Measurements from ENCODE around the gene TSPAN31. TPM values are rescaled to one million over a fixed set of nuclear protein-coding genes. Genes with fewer than 3 reads are reported as not detected.

Gene TSPAN31
- total RNA-seq, 1 experiment from 2014 or later: 31.2 TPM

- DNase-seq (ENCODE audit: low spot score): peak; percentile 27
Measured at GRCh38 chr12:57735952-57736740, 8.7 kb upstream of the TSPAN31 start.

DNA sequence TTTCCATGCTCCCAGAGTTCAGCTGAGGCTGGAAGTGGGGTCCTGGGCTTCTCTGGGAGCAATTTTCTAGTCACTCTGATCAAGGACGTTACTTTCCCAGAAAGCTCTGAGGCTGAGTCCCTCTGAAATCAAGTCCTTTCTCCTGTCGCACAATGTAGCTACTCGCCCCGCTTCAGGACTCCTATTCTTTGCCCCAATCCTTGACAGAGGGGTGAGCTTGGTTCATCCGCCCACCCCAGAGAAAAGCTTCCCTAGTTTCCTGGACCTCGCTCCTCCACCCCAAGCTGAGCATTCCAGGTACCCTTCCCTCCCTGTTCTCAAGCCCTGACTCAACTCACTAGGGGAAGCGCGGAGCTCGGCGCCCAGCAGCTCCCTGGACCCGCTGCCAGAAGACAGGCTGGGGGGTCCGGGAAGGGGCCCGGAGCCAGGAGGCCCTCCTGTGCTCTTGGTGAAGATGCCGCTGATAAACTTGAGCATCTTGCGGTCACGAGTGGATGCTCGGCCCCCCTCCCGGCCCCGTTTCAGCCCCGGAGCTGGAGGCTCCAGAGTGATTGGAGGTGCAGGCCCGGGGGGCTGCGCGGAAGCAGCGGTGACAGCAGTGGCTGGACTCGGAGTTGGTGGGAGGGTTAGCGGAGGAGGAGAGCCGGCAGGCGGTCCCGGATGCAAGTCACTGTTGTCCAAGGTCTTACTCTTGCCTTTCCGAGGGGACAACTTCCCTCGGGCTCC, 7.9 kb upstream of the TSPAN31 start:
- DNase-seq (ENCODE audit: low spot score): no peak

DNA sequence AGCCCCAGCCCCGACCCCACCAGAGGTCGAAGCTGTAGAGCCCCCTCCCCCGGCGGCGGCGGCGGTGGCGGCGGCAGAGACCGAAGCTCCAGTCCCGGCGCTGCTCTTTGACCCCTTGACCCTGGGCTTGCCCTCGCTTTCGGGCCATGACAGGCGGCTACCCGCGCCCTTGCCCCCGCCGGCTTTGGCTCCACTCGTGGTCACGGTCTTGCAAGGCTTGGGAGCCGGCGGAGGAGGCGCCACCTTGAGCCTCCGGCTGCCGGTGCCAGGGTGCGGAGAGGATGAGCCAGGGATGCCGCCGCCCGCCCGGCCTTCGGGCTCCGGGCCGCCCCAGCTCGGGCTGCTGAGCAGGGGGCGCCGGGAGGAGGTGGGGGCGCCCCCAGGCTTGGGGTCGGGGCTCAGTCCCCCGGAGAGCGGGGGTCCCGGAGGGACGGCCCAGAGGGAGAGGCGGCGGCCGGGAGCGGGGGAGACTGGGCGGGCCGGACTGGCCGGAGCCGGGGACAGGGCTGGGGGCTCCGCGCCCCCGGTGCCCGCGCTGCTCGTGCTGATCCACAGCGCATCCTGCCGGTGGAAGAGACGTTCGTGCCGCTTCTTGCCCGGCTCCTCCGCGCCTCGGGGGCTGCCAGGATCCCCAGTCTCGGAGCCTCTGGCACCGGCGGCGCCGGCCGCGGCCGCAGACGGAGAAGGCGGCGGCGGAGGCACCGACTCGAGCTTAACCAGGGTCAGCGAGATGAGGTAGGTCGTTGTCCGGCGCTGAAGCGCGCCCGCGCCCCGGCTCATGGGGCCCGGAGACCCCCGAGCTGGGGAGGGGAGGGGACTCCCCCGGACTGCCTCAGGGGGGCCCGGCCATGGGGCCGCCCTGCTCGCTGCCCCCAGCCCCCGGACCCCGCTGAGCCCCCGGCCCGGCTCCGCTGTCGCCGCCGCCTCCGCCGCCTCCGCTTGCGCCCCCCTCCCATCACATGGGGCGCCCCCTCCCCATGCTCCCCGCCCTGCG, 7.1 kb upstream of the TSPAN31 start:
- DNase-seq (ENCODE audit: low spot score): no peak

GRCh38 chr12:57738661-57739237, 6.1 kb upstream of the TSPAN31 start, which contains the start of gene AGAP2:
Gene AGAP2, minus strand, starts transcription at chr12:57738742. Its CDS starts 496 bp downstream, at chr12:57738246.
- DNase-seq (ENCODE audit: low spot score): no peak

DNA sequence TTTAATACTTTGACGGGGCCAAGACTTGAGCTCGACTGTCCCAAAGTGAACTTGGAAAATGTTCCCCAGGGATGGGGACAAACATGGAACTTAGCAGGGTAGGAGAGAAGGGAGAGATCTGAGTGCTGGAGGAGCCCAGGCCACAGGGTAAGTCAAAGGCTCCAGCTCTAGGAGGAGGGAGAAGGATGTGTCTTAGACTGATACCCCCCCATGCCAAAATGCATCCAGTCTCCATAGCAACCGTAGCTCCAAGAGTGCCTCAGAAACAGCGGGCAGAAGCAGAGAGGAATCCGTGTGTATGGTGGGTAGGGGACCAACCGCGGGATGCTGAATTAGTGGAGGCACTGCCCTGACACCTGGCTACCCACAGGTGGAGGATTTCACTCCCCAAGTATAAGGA, 5.5 kb upstream of the TSPAN31 start:
- no peak for DNase-seq (ENCODE audit: low spot score)

DNA sequence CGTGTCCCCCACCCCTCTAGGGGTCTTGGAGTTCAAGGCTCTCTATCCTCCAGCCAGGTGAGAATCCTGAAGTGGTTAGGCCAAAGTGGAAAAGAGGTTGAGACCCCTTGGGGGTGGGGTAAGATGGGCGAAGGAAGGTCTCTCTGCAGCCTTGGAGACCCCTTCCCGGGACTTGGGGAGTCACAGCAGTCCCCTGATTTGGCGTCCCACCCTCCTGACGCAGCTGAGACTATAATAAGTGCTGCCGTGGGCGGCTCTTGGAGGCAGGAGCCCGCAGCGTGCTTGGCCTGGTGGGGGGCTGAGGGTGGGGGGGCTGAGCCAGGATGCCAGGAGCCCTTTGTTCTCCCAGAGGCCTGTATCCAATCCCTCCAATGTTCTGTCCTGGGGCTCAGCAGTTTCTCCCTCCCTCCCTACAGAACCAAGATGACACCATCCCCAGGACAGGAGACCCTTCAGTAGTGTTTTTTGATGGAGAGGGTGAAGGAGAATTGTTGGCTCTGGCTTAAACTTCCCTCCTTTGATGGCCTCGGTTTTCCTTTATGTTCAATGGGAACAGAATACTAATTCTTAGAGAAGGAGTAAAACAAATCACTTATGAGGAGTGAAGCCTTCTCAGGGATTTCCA, 4.8 kb upstream of the TSPAN31 start:
- no peak for DNase-seq (ENCODE audit: low spot score)

DNA sequence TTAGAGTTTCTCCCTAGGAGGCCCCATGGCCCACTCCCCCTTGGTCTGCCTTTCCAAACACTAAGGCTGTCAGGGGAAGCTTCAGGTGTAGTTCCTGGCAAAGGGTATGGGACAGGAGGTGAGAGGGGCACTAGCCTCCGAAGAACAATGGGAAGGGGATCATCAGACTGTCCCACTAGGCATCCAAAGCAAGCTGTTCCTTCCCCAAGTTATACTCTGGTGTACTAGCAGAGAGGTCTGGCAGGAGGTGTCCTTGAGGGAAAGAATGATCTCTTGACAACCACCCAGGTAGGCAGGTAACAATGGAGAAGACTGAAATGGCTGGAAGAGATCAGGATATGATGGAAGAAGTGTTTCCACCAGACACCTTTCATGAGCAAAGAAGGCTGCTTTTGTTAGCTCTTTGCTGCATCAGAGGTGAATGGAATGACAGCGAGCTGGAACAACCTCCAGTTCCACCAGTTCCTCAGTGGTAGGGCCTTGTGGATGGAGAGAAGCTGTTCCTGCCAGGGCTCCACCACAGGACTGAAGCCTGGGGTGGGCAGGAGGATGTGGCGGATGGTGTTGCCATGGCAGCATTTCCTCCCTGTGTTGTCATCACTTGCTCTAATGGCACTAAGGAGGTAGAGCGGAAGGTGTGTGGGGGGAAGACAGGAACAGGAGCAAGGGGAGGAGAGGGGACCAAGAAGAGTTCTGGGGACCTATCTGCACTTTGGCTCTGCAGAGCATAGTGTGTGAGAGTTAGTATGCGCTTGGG, 4.0 kb upstream of the TSPAN31 start:
- DNase-seq (ENCODE audit: low spot score): no peak

GRCh38 chr12:57741413-57741789, 3.4 kb upstream of the TSPAN31 start:
- no peak for DNase-seq (ENCODE audit: low spot score)

GRCh38 chr12:57741844-57742738, 2.7 kb upstream of the TSPAN31 start:
- no peak for DNase-seq (ENCODE audit: low spot score)

DNA sequence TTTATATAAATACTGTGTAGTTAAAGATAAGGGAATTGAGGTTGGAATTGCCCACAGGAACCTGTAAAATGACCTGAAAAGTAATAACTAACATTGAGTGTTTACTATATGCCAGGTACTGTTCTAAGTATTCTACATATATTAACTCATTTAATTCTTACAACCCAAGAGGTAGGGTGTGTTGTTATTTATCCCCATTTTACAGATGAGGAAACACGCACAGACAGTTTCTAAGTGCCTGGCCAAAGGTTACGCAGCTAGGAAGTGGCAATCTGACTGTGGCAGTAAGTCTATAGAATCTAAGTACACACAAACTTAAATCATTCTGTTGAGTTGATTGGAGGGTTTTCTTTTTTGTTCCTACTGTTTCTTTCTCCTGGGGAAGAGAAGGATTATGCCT, 1.1 kb upstream of the TSPAN31 start:
- no peak for DNase-seq (ENCODE audit: low spot score)

DNA sequence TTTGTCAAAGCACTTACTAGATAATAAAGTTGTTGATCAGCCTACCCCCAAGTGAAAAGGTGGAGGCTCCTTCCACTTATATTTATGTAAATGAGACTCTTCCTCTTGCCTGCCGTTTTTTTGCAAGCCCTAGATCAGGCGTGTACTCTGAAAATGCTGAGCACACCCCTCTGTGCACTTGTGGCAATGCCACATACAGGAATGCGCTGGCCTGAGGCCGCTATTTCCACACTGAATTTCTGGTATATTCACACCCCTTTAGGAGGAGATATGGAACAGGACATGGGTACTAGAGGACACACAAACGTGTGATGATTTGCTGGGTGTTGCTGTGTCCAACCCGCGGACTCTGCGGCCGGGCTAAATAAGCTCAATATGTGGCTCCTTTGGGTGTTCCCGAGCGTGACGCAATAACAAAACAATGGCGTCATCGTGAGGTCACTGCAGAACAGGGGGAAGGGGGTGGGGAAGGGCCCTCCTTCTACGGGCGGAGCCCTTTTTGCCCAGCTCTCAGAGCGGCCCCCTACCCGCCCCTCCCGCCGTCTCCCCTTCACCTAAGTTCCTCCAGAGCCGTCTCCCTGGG, 554 bp upstream of the TSPAN31 start:
- DNase-seq (ENCODE audit: low spot score): no peak

DNA sequence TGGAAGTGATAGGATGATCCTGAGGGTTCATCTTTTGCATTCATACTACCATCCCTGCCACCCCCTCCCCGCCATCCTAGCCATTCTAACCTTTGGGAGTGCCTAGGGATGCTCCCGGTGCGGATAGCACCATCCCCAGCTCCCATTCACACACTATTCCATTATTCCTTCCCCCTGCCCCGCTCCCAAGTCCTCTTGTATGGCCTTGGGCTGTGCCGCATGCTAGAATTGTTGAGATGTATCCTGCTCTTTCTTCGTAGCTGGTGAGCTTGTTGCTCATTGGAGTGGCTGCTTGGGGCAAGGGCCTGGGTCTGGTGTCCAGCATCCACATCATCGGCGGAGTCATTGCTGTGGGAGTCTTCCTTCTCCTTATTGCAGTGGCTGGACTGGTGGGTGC, 644 bp downstream of the TSPAN31 start:
- DNase-seq (ENCODE audit: low spot score): no peak

- DNase-seq (ENCODE audit: low spot score): no peak
Measured at GRCh38 chr12:57746025-57746424, 1.2 kb downstream of the TSPAN31 start.

- no peak for DNase-seq (ENCODE audit: low spot score)
Measured at GRCh38 chr12:57749061-57749460, 4.2 kb downstream of the TSPAN31 start.

DNA sequence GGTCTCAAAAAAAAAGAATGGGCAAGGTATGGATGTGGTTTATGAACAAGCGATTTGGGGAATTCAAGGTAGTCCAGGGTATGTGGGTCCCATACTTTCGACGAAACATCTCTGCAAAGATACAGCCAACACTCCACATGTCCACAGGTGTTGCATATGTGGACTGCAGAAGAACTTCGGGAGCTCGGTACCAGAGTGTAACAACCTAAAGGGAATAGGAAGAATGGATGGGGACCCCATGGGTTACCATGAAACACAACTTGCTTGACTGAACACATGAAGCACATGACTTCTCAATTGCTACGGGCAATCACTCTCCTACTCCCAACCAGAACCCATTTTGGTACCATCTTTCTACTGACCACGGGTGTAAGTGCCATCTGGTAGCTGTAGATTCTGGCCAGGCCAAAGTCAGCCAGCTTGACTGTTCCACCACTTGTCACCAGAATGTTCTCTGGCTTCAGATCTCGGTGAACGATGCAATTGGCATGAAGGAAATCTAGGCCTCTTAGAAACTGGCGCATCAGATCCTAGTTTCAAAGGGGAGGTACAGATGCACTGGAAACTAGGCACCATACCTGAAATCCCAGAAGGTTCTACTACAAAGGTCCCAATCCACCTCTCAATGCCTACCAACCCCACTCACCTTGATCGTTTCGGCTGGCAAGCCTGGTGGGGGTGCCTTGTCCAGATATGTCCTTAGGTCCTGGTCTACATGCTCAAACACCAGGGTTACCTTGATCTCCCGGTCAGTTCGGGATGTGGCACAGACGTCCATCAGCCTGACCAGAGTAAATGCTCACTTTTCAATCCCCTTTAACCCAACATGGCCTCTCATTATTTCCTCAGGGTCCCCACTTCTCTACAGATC, 6.0 kb downstream of the TSPAN31 start:
- no peak for DNase-seq (ENCODE audit: low spot score)

- no peak for DNase-seq (ENCODE audit: low spot score)
Measured at GRCh38 chr12:57751432-57751787, 6.6 kb downstream of the TSPAN31 start.

GRCh38 chr12:57751788-57752667, 7.2 kb downstream of the TSPAN31 start, which contains the start of gene CDK4:
Gene CDK4, minus strand, starts transcription at chr12:57752310. Its CDS starts 593 bp downstream, at chr12:57751717.
- peak; percentile 99 for DNase-seq (ENCODE audit: low spot score)
